GM12878 (cell line): ENCODE results near the gene IL17RE. TPM values are rescaled to one million over a fixed set of nuclear protein-coding genes. Genes with fewer than 3 reads are reported as not detected.

Source experiments
- ATAC-seq: fragments of 200-7000 bp; cut with Tn5 transposase; 3 replicates; pipeline ENCODE4 v1.9.1; 2020; ENCODE audit warnings: mild to moderate bottlenecking, moderate library complexity
- BruUV-seq: library from RNA; stranded (reverse); fragments of 400-500 nt; replicated peaks from 2 replicates; lab custom pipeline; 2021; lab: Mats Ljungman, UMichigan
- CTCF ChIA-PET: fragments of 300-600 bp; sonication (Branson Sonifier 250); formaldehyde crosslinking; extraction: SDS; loops from one replicate; lab custom pipeline; 2021; ENCODE audit warnings: inconsistent platforms; lab: Yijun Ruan, JAX
- POLR2A ChIA-PET: fragments of 350-600 bp; formaldehyde crosslinking; extraction: SDS; loops from one replicate; lab custom pipeline; 2021; ENCODE audit warnings: inconsistent platforms; lab: Charles Lee
- RAD21 ChIA-PET: fragments of 300-600 bp; sonication (Branson Sonifier 250); formaldehyde crosslinking; loops from one replicate; lab custom pipeline; 2023; ENCODE audit warnings: antibody characterized with exemption; ENCODE audit not compliant: unreplicated experiment; lab: Charles Lee
- SMC1A ChIA-PET: fragments of 300-600 bp; sonication (Branson Sonifier 250); formaldehyde crosslinking; loops from one replicate; lab custom pipeline; 2023; ENCODE audit not compliant: unreplicated experiment, uncharacterized antibody; lab: Charles Lee
- DNase-seq: peaks from one replicate; pipeline ENCODE4 v3.0.0-alpha.2; 2011; ENCODE audit warnings: low read depth, low spot score
- FAIRE-seq: peaks from 3 replicates; lab custom pipeline; 2011; peaks lifted over from hg19 to GRCh38; lab: Jason Lieb, UNC
- H2AFZ ChIP-seq: 2 replicates; pipeline ENCODE4 v1.6.0; 2011; ENCODE audit warnings: low read depth, low read length, control low read depth; ENCODE audit not compliant: control insufficient read depth
- H3K27ac ChIP-seq: 2 replicates; pipeline ENCODE4 v1.5.1; 2011; ENCODE audit warnings: control low read depth; ENCODE audit not compliant: control insufficient read depth, insufficient read depth
- H3K27me3 ChIP-seq, 2 experiments: replicated peaks in 1 of 2; 2 replicates each; pipeline versions ENCODE4 v1.6.0 to v1.6.1; 2011; ENCODE audit warnings: low read length in 1 of 2; ENCODE audit not compliant: control insufficient read depth in 2 of 2, insufficient read depth in 2 of 2
- H3K36me3 ChIP-seq, 2 experiments: 2 replicates each; pipeline ENCODE4 v1.5.1; 2011; ENCODE audit warnings: low read length in 1 of 2; ENCODE audit not compliant: control insufficient read depth in 2 of 2, insufficient read depth in 2 of 2
- H3K4me1 ChIP-seq: 2 replicates; pipeline ENCODE4 v1.6.1; 2011; ENCODE audit warnings: mild to moderate bottlenecking, low read length, moderate library complexity, mixed read lengths; ENCODE audit not compliant: control insufficient read depth, insufficient read depth
- H3K4me2 ChIP-seq: 2 replicates; pipeline ENCODE4 v1.6.0; 2011; ENCODE audit warnings: control low read depth; ENCODE audit not compliant: control insufficient read depth, insufficient read depth
- H3K4me3 ChIP-seq: fragments of 200-600 bp; sonication (generic); 2 replicates; pipeline ENCODE4 v1.5.1; 2016
- H3K79me2 ChIP-seq: 2 replicates; pipeline ENCODE4 v1.6.0; 2011; ENCODE audit warnings: low read length; ENCODE audit not compliant: control insufficient read depth, insufficient read depth
- H3K9ac ChIP-seq: 2 replicates; pipeline ENCODE4 v1.8.0; 2011; ENCODE audit warnings: low read length, control low read depth, mixed read lengths; ENCODE audit not compliant: control insufficient read depth, insufficient read depth
- H3K9me3 ChIP-seq: replicated peaks from 3 replicates; pipeline ENCODE4 v1.5.1; 2011; ENCODE audit warnings: mild to moderate bottlenecking, low read length; ENCODE audit not compliant: control insufficient read depth, insufficient read depth
- H4K20me1 ChIP-seq: 2 replicates; pipeline ENCODE4 v1.6.0; 2011; ENCODE audit not compliant: control insufficient read depth, insufficient read depth
- ATF2 ChIP-seq: IDR thresholded peaks from 2 replicates; pipeline ENCODE4 v1.6.1; 2012; ENCODE audit warnings: low read length, inconsistent platforms
- BMI1 ChIP-seq: fragments of 450-650 bp; IDR thresholded peaks from 2 replicates; pipeline ENCODE4 v1.6.1; 2016; ENCODE audit warnings: mild to moderate bottlenecking, moderate library complexity, borderline replicate concordance
- CBX3 ChIP-seq: fragments of 200-600 bp; sonication (generic); IDR thresholded peaks from 2 replicates; pipeline ENCODE4 v1.6.1; 2016; ENCODE audit warnings: low read depth, borderline replicate concordance
- FOXK2 ChIP-seq: fragments of 450-650 bp; IDR thresholded peaks from 2 replicates; pipeline ENCODE4 v1.6.1; 2017; ENCODE audit warnings: mild to moderate bottlenecking, moderate library complexity
- HDGF ChIP-seq: fragments of 450-650 bp; IDR thresholded peaks from 2 replicates; pipeline ENCODE4 v1.6.1; 2016; ENCODE audit warnings: antibody characterized with exemption
- JUND ChIP-seq: IDR thresholded peaks from 2 replicates; pipeline ENCODE4 v1.6.1; 2012; ENCODE audit warnings: low read depth, mild to moderate bottlenecking, low read length, improper control_type of control experiment, moderate library complexity
- KAT2A ChIP-seq: conservative IDR thresholded peaks from 2 replicates; pipeline ENCODE4 v1.6.1; 2011; ENCODE audit warnings: low read depth, low read length; ENCODE audit not compliant: control insufficient read depth
- PAX5 ChIP-seq: IDR thresholded peaks from 2 replicates; pipeline ENCODE4 v1.6.1; 2011; ENCODE audit warnings: low read depth, low read length, borderline replicate concordance
- POLR2AphosphoS5 ChIP-seq: IDR thresholded peaks from 2 replicates; pipeline ENCODE4 v1.6.1; 2011; ENCODE audit warnings: mild to moderate bottlenecking, low read length, inconsistent platforms
- SMAD1 ChIP-seq: fragments of 450-650 bp; IDR thresholded peaks from 2 replicates; pipeline ENCODE4 v1.6.1; 2018; ENCODE audit warnings: mild to moderate bottlenecking, low read depth; ENCODE audit not compliant: partially characterized antibody
- SMC3 ChIP-seq: IDR thresholded peaks from 2 replicates; pipeline ENCODE4 v1.6.1; 2011; ENCODE audit warnings: low read length, improper control_type of control experiment, borderline replicate concordance
- SPI1 ChIP-seq: IDR thresholded peaks from 2 replicates; pipeline ENCODE4 v1.6.1; 2011; ENCODE audit warnings: low read depth, mild to moderate bottlenecking, low read length, moderate library complexity, borderline replicate concordance; ENCODE audit not compliant: insufficient read depth
- TBL1XR1 ChIP-seq: IDR thresholded peaks from 2 replicates; pipeline ENCODE4 v1.6.1; 2012; ENCODE audit warnings: low read depth, low read length, improper control_type of control experiment
- ZBED1 ChIP-seq: IDR thresholded peaks from 2 replicates; pipeline ENCODE4 v1.6.1; 2016; ENCODE audit warnings: borderline replicate concordance
- WGBS: methylation state at CpG from one replicate; pipeline ENCODE4 v1.1.6; 2016; ENCODE audit warnings: low lambda C conversion rate; ENCODE audit not compliant: insufficient replicate concordance, insufficient coverage; ENCODE audit errors: missing lambda C conversion rate; 5-methylcytosine and 5-hydroxymethylcytosine counted together
- in situ Hi-C: fragments of 300-500 bp; cut with MboI; formaldehyde crosslinking; loops from 9 replicates; pipeline ENCODE4 v1.14.3; 2018; ENCODE audit warnings: mixed read lengths
- intact Hi-C: fragments of 100-400 bp; cut with micrococcal nuclease; formaldehyde crosslinking; loops from one replicate; pipeline ENCODE4 v1.14.2; 2022; ENCODE audit not compliant: unreplicated experiment
- polyA plus RNA-seq, 11 experiments: library from polyadenylated mRNA; depleted of rRNA in 4 of 11; unstranded in 6 of 11; stranded (reverse) in 5 of 11; fragments of >200 nt; fragmentation: Nextera tagmentation in 4 of 11; fragmentation: Illumina TruSeq in 1 of 11; extraction: Ambion mirVana in 4 of 11; extraction: Trizol in 1 of 11; gene quantifications; 1 replicate in 1 of 11; 2 replicates in 10 of 11; pipeline versions ENCODE4 v1.2.1 to v1.2.3, GENCODE V29; 2011 to 2016; ENCODE audit warnings: inconsistent platforms in 2 of 11, missing spikeins in 2 of 11, low read depth in 1 of 11
- total RNA-seq, 4 experiments: library from RNA; depleted of rRNA in 3 of 4; stranded (reverse); fragments of >200 nt in 3 of 4; fragmentation: Illumina TruSeq in 1 of 4; extraction: Trizol in 1 of 4; gene quantifications; 2 replicates each; pipeline versions ENCODE4 v1.2.1 to v1.2.3, GENCODE V29; 2013 to 2021
- TF ChIP-seq, protein P1 (sequence below): fragments of 450-650 bp; conservative IDR thresholded peaks from 2 replicates; pipeline ENCODE4 v1.6.1; 2017; ENCODE audit warnings: mild to moderate bottlenecking, moderate library complexity

The IL17RE gene
- total and polyA plus RNA-seq, 10 of the 15 experiments (the other 5 are each of a cell fraction or from before 2014, with no cell fraction given) = 0.04 to 0.51 (median 0.12) TPM; not detected in 2

- FAIRE-seq (no peak), ATAC-seq (no peak), DNase-seq (no peak)
- POLR2A ChIA-PET = no interaction called here
- H3K9ac ChIP-seq = no peak overlapping the region
- H3K79me2 ChIP-seq = peaks cover 23% of the 10 kb centered on the region
- CTCF ChIA-PET = no interaction called here
- H4K20me1 ChIP-seq = no peaks in the 10 kb centered on the region
- H3K4me1 ChIP-seq = no peaks in the 10 kb centered on the region
- H3K4me3 ChIP-seq = no peak overlapping the region
- 34% methylated on average over 5 of the region's 5 CpGs for WGBS
- no peak overlapping the region for H3K4me2 ChIP-seq
- TF ChIP-seq, protein P1, sequence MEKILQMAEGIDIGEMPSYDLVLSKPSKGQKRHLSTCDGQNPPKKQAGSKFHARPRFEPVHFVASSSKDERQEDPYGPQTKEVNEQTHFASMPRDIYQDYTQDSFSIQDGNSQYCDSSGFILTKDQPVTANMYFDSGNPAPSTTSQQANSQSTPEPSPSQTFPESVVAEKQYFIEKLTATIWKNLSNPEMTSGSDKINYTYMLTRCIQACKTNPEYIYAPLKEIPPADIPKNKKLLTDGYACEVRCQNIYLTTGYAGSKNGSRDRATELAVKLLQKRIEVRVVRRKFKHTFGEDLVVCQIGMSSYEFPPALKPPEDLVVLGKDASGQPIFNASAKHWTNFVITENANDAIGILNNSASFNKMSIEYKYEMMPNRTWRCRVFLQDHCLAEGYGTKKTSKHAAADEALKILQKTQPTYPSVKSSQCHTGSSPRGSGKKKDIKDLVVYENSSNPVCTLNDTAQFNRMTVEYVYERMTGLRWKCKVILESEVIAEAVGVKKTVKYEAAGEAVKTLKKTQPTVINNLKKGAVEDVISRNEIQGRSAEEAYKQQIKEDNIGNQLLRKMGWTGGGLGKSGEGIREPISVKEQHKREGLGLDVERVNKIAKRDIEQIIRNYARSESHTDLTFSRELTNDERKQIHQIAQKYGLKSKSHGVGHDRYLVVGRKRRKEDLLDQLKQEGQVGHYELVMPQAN = no peak
- TF ChIP-seq SPI1 = peak; percentile 38; the same call in 1 of the 2 replicates
- RAD21 ChIA-PET = no interaction called here
- intact Hi-C loops = no loop called here
- in situ Hi-C loops = no loop called here
- peak overlapping the region; percentile 29; the same call in 1 of the 2 replicates for H2AFZ ChIP-seq
- H3K36me3 ChIP-seq = peaks cover 0 to 2% of the 10 kb centered on the region in 2 experiments; a peak in 1 of 4 replicates
- H3K9me3 ChIP-seq = no peaks in the 10 kb centered on the region; the same call in 2 of the 3 replicates
- H3K27ac ChIP-seq = no peak overlapping the region
- no peaks in the 10 kb centered on the region for H3K27me3 ChIP-seq
- SMC1A ChIA-PET = no interaction called here
- BruUV-seq = no TSS peak
Measured at GRCh38 chr3:9887480-9887879, 15.2 kb upstream of the IL17RE start.

- H3K4me3 ChIP-seq = no peak overlapping the region
- no peaks in the 10 kb centered on the region for H3K27me3 ChIP-seq
- ATAC-seq = no peak
- H2AFZ ChIP-seq = no peak overlapping the region; the same call in 1 of the 2 replicates
- CTCF ChIA-PET = interaction anchor here (1.1 kb wide), 1 partner anchor 28 kb away, joined by 3 read pairs; the partner anchor contains the start of gene IL17RC
- TF ChIP-seq SMAD1 (no peak), KAT2A (no peak), TBL1XR1 (no peak), BMI1 (no peak), JUND (no peak), HDGF (no peak), SMC3 (no peak), FOXK2 (no peak), POLR2AphosphoS5 (no peak), ATF2 (no peak), ZBED1 (no peak), CBX3 (no peak), PAX5 (no peak)
- POLR2A ChIA-PET = interaction anchor here (3.4 kb wide), 1 partner anchor 9 kb away, joined by 35 read pairs; the partner anchor contains the start of gene CIDEC
- in situ Hi-C loops (no loop called here), intact Hi-C loops (no loop called here)
- SMC1A ChIA-PET = interaction anchor here (1.1 to 1.7 kb wide), 2 partner anchors 14 to 42 kb away, joined by 5 to 7 read pairs; partner anchors contain the start of gene IL17RE
- H3K36me3 ChIP-seq = peaks cover 2 to 9% of the 10 kb centered on the region in 2 experiments
- no peak for FAIRE-seq
- no peaks in the 10 kb centered on the region for H3K4me1 ChIP-seq
- RAD21 ChIA-PET = no interaction called here
- no peaks in the 10 kb centered on the region; the same call in 2 of the 3 replicates for H3K9me3 ChIP-seq
- 78% methylated on average over 3 of the region's 3 CpGs for WGBS
- no peak overlapping the region for H3K27ac ChIP-seq
- no peak for DNase-seq
- H3K79me2 ChIP-seq = peaks cover 31% of the 10 kb centered on the region
- H3K9ac ChIP-seq = no peak overlapping the region
- no peak overlapping the region for H3K4me2 ChIP-seq
- H4K20me1 ChIP-seq = no peaks in the 10 kb centered on the region
- BruUV-seq = no TSS peak
Measured at GRCh38 chr3:9888540-9888939, 14.1 kb upstream of the IL17RE start.
